ENCODE measurements around the gene SYNJ2. TPM values are rescaled to one million over a fixed set of nuclear protein-coding genes. Genes with fewer than 3 reads are reported as not detected.

Gene SYNJ2
- polyA plus RNA-seq, 1 donor from 2014 or later: 0.12 TPM

GRCh38 chr6:158016571-158017383 lies 35.1 kb downstream of the SYNJ2 start:
- H3K27ac ChIP-seq (ENCODE audit: low read length): no peak overlapping the region
- no peaks in the 10 kb centered on the region for H3K36me3 ChIP-seq (ENCODE audit: insufficient read depth, low read length)
- H3K9ac ChIP-seq (ENCODE audit: low read length): no peak overlapping the region
- H3K9me2 ChIP-seq (ENCODE audit: insufficient read depth, low read length): no peaks in the 10 kb centered on the region
- no peak overlapping the region for H2AFZ ChIP-seq (ENCODE audit: low read depth, low read length)
- H3K4me3 ChIP-seq (ENCODE audit: low read length): no peak overlapping the region
- H3K27me3 ChIP-seq (ENCODE audit: insufficient read depth, low read depth, low read length): no peaks in the 10 kb centered on the region
- no peak for TF ChIP-seq REST (IDR thresholded peaks at IDR 0.05; ENCODE audit: borderline replicate concordance)
- TF ChIP-seq POLR2AphosphoS5 (IDR thresholded peaks at IDR 0.05): no peak
- no peak for TF ChIP-seq CTCF (IDR thresholded peaks at IDR 0.05; ENCODE audit: poor library complexity, severe bottlenecking)
- TF ChIP-seq TAF1 (IDR thresholded peaks at IDR 0.05; ENCODE audit: low read depth): no peak
- TF ChIP-seq SMC3 (conservative IDR thresholded peaks at IDR 0.05; ENCODE audit: poor library complexity): no peak
- no peak for TF ChIP-seq EP300 (conservative IDR thresholded peaks at IDR 0.05; ENCODE audit: poor library complexity, severe bottlenecking)
- TF ChIP-seq MXI1 (conservative IDR thresholded peaks at IDR 0.05; ENCODE audit: poor library complexity, severe bottlenecking): no peak
- no peak for TF ChIP-seq RAD21 (conservative IDR thresholded peaks at IDR 0.05)
- TF ChIP-seq EZH2 (IDR thresholded peaks at IDR 0.05; ENCODE audit: borderline replicate concordance, insufficient read depth, low read length, poor library complexity, severe bottlenecking): no peak
- H3K79me2 ChIP-seq (replicated peaks; ENCODE audit: insufficient read depth, low read length): no peaks in the 10 kb centered on the region
- H3K9me3 ChIP-seq (ENCODE audit: low read length): peaks cover 4% of the 10 kb centered on the region
- H3F3A ChIP-seq (ENCODE audit: insufficient read depth, low read length, poor library complexity, severe bottlenecking): no peaks in the 10 kb centered on the region
- no peak overlapping the region for H3K4me2 ChIP-seq (ENCODE audit: low read length)
- no peaks in the 10 kb centered on the region for H4K20me1 ChIP-seq (ENCODE audit: insufficient read depth)

- Histone ChIP-seq H3K27me3 (ENCODE audit: insufficient read depth, low read depth, low read length) (no peaks in the 10 kb centered on the region), H3K79me2 (replicated peaks; ENCODE audit: insufficient read depth, low read length) (no peaks in the 10 kb centered on the region), H4K20me1 (ENCODE audit: insufficient read depth) (no peaks in the 10 kb centered on the region), H3K9me3 (ENCODE audit: low read length) (peaks cover 4% of the 10 kb centered on the region), H3F3A (ENCODE audit: insufficient read depth, low read length, poor library complexity, severe bottlenecking) (no peaks in the 10 kb centered on the region), H3K4me2 (ENCODE audit: low read length) (no peak overlapping the region), H3K9me2 (ENCODE audit: insufficient read depth, low read length) (no peaks in the 10 kb centered on the region), H3K27ac (ENCODE audit: low read length) (no peak overlapping the region), H2AFZ (ENCODE audit: low read depth, low read length) (no peak overlapping the region), H3K4me3 (ENCODE audit: low read length) (no peak overlapping the region), H3K36me3 (ENCODE audit: insufficient read depth, low read length) (no peaks in the 10 kb centered on the region), H3K9ac (ENCODE audit: low read length) (no peak overlapping the region)
- no peak for TF ChIP-seq SMC3 (conservative IDR thresholded peaks at IDR 0.05; ENCODE audit: poor library complexity)
- TF ChIP-seq TAF1 (IDR thresholded peaks at IDR 0.05; ENCODE audit: low read depth): no peak
- no peak for TF ChIP-seq POLR2AphosphoS5 (IDR thresholded peaks at IDR 0.05)
- TF ChIP-seq MXI1 (conservative IDR thresholded peaks at IDR 0.05; ENCODE audit: poor library complexity, severe bottlenecking): no peak
- TF ChIP-seq CTCF (IDR thresholded peaks at IDR 0.05; ENCODE audit: poor library complexity, severe bottlenecking): no peak
- TF ChIP-seq EP300 (conservative IDR thresholded peaks at IDR 0.05; ENCODE audit: poor library complexity, severe bottlenecking): no peak
- no peak for TF ChIP-seq EZH2 (IDR thresholded peaks at IDR 0.05; ENCODE audit: borderline replicate concordance, insufficient read depth, low read length, poor library complexity, severe bottlenecking)
- TF ChIP-seq RAD21 (conservative IDR thresholded peaks at IDR 0.05): no peak
- TF ChIP-seq REST (IDR thresholded peaks at IDR 0.05; ENCODE audit: borderline replicate concordance): no peak
Measured at GRCh38 chr6:158017621-158018040, 36.0 kb downstream of the SYNJ2 start.

Measured in neural cell (in vitro differentiated cells).